A549 (cell line): ENCODE measurements around the gene CNOT1. TPM values are rescaled to one million over a fixed set of nuclear protein-coding genes. Genes with fewer than 3 reads are reported as not detected.

Source experiments
- ATAC-seq, 2 experiments: fragments of 200-7000 bp in 1 of 2; fragments of >200 bp in 1 of 2; cut with Nextera tagmentation in 1 of 2; cut with Tn5 transposase in 1 of 2; 3 replicates each; pipeline versions ENCODE4 v1.8.0 to v1.9.1; 2018 to 2020; ENCODE audit warnings: mild to moderate bottlenecking in 1 of 2, moderate library complexity in 1 of 2
- CTCF ChIA-PET: fragments of 300-600 bp; sonication (Branson Sonifier 250); formaldehyde crosslinking; extraction: SDS; loops from one replicate; lab custom pipeline; 2021; ENCODE audit warnings: antibody characterized with exemption, inconsistent platforms; lab: Yijun Ruan, JAX
- POLR2A ChIA-PET: fragments of 350-600 bp; formaldehyde crosslinking; extraction: SDS; loops from one replicate; lab custom pipeline; 2021; ENCODE audit warnings: antibody characterized with exemption, inconsistent platforms; lab: Yijun Ruan, JAX
- DNase-seq, 2 experiments: peaks; one replicate each; pipeline versions ENCODE4 v3.0.0 to v3.0.0-alpha.2; 2011 to 2016; ENCODE audit warnings: low read depth in 1 of 2, low spot score in 1 of 2
- FAIRE-seq: peaks from 2 replicates; lab custom pipeline; 2011; peaks lifted over from hg19 to GRCh38; lab: Jason Lieb, UNC
- H3K27ac ChIP-seq, 2 experiments: fragments of >200 bp; sonication (Bioruptor Twin); formaldehyde crosslinking; 3 replicates each; pipeline ENCODE4 v1.5.1; 2016 to 2017
- H3K4me1 ChIP-seq: fragments of >200 bp; sonication (Bioruptor Twin); formaldehyde crosslinking; 3 replicates; pipeline ENCODE4 v1.6.1; 2016
- H3K4me2 ChIP-seq: fragments of >200 bp; sonication (Bioruptor Twin); formaldehyde crosslinking; 3 replicates; pipeline ENCODE4 v1.6.1; 2016
- H3K4me3 ChIP-seq: fragments of >200 bp; sonication (Bioruptor Twin); formaldehyde crosslinking; 3 replicates; pipeline ENCODE4 v1.5.1; 2016
- H3K9me3 ChIP-seq: fragments of >200 bp; sonication (Bioruptor Twin); formaldehyde crosslinking; 3 replicates; pipeline ENCODE4 v1.6.1; 2016
- CBX8 ChIP-seq: fragments of 200-600 bp; sonication (generic); IDR thresholded peaks from 2 replicates; pipeline ENCODE4 v1.6.1; 2016
- CEBPB ChIP-seq, 2 experiments: fragments of >200 bp in 1 of 2; sonication (Bioruptor Twin) in 1 of 2; formaldehyde crosslinking in 1 of 2; IDR thresholded peaks; 2 replicates each; pipeline ENCODE4 v1.6.1; 2012 to 2016
- ESRRA ChIP-seq: fragments of 150-350 bp; IDR thresholded peaks from 2 replicates; pipeline ENCODE4 v1.6.1; 2014; ENCODE audit warnings: mild to moderate bottlenecking, low read length, borderline replicate concordance
- FOSL2 ChIP-seq, 2 experiments: fragments of 450-650 bp in 1 of 2; fragments of >200 bp in 1 of 2; sonication (Bioruptor Twin) in 1 of 2; formaldehyde crosslinking; IDR thresholded peaks; 2 replicates each; pipeline versions ENCODE4 v1.5.0 to v1.6.1; 2016 to 2020; ENCODE audit warnings: mild to moderate bottlenecking in 1 of 2, moderate library complexity in 1 of 2
- HDAC2 ChIP-seq: fragments of 200-600 bp; sonication (generic); IDR thresholded peaks from 2 replicates; pipeline ENCODE4 v1.6.1; 2016
- HOXB13 ChIP-seq: fragments of 250-450 bp; sonication (Bioruptor Pico); IDR thresholded peaks from 2 replicates; pipeline ENCODE4 v1.5.0; 2020; ENCODE audit warnings: low read depth, mild to moderate bottlenecking, moderate library complexity
- HOXB5 ChIP-seq: fragments of 250-450 bp; sonication (Bioruptor Pico); IDR thresholded peaks from 2 replicates; pipeline ENCODE4 v1.5.0; 2020; ENCODE audit warnings: mild to moderate bottlenecking, moderate library complexity
- MAFK ChIP-seq: fragments of 450-650 bp; IDR thresholded peaks from 2 replicates; pipeline ENCODE4 v1.6.1; 2014; ENCODE audit not compliant: partially characterized antibody
- NFE2L2 ChIP-seq: fragments of 150-350 bp; conservative IDR thresholded peaks from 2 replicates; pipeline ENCODE4 v1.6.1; 2014; ENCODE audit warnings: low read length
- PHF8 ChIP-seq: fragments of 200-600 bp; sonication (generic); IDR thresholded peaks from 2 replicates; pipeline ENCODE4 v1.6.1; 2016; ENCODE audit warnings: low read depth, mild to moderate bottlenecking, antibody characterized with exemption, moderate library complexity, borderline replicate concordance
- RFX5 ChIP-seq: fragments of 450-650 bp; IDR thresholded peaks from 2 replicates; pipeline ENCODE4 v1.7.1; 2014; ENCODE audit warnings: antibody characterized with exemption, mild to moderate bottlenecking, moderate library complexity
- SMC3 ChIP-seq: fragments of >200 bp; sonication (Bioruptor Twin); formaldehyde crosslinking; IDR thresholded peaks from 3 replicates; pipeline ENCODE4 v1.6.1; 2018; ENCODE audit warnings: inconsistent platforms
- SREBF2 ChIP-seq: fragments of 450-650 bp; IDR thresholded peaks from 2 replicates; pipeline ENCODE4 v1.6.1; 2014; ENCODE audit warnings: mild to moderate bottlenecking, moderate library complexity
- TFCP2L1 ChIP-seq: fragments of 250-450 bp; sonication (Bioruptor Pico); IDR thresholded peaks from 2 replicates; pipeline ENCODE4 v1.5.0; 2021; ENCODE audit warnings: mild to moderate bottlenecking
- ZC3H11A ChIP-seq: fragments of 450-650 bp; IDR thresholded peaks from 2 replicates; pipeline ENCODE4 v1.6.1; 2014; ENCODE audit warnings: antibody characterized with exemption, mild to moderate bottlenecking
- ZFP36 ChIP-seq: fragments of 450-650 bp; IDR thresholded peaks from 2 replicates; pipeline ENCODE4 v1.6.1; 2014; ENCODE audit warnings: borderline replicate concordance; ENCODE audit not compliant: partially characterized antibody
- WGBS: methylation state at CpG from one replicate; pipeline ENCODE4 v1.1.6; 2017; ENCODE audit errors: missing lambda C conversion rate; 5-methylcytosine and 5-hydroxymethylcytosine counted together
- polyA plus RNA-seq, 4 experiments: library from polyadenylated mRNA; depleted of rRNA in 3 of 4; stranded (reverse); fragments of >200 nt; fragmentation: RNase III in 1 of 4; extraction: RNeasy Plus Mini Kit Qiagen cat#74134 plus additional on column Dnase treatment in 1 of 4; gene quantifications; 2 replicates in 3 of 4; 3 replicates in 1 of 4; pipeline ENCODE4 v1.2.3, GENCODE V29; 2011 to 2017
- TF ChIP-seq, protein P1 (sequence below): fragments of 250-450 bp; sonication (Bioruptor Pico); IDR thresholded peaks from 2 replicates; pipeline ENCODE4 v1.5.0; 2021; ENCODE audit warnings: mild to moderate bottlenecking, moderate library complexity, borderline replicate concordance
- TF ChIP-seq, protein P2 (sequence below): IDR thresholded peaks from 2 replicates; pipeline ENCODE4 v1.6.1; 2012
- TF ChIP-seq, protein P3 (sequence below): fragments of >200 bp; sonication (Bioruptor Twin); formaldehyde crosslinking; IDR thresholded peaks from 3 replicates; pipeline ENCODE4 v1.6.1; 2016
- TF ChIP-seq, protein P4 (sequence below): IDR thresholded peaks from 2 replicates; pipeline ENCODE4 v1.6.1; 2012; ENCODE audit warnings: low read depth, borderline replicate concordance
- TF ChIP-seq, protein P5 (sequence below): fragments of 150-350 bp; IDR thresholded peaks from 2 replicates; pipeline ENCODE4 v1.6.1; 2014; ENCODE audit warnings: low read depth, mild to moderate bottlenecking, low read length

CNOT1 gene
- polyA plus RNA-seq, 2 of the 4 experiments (the other 2 are of a cell fraction): 119 to 226 TPM

DNA sequence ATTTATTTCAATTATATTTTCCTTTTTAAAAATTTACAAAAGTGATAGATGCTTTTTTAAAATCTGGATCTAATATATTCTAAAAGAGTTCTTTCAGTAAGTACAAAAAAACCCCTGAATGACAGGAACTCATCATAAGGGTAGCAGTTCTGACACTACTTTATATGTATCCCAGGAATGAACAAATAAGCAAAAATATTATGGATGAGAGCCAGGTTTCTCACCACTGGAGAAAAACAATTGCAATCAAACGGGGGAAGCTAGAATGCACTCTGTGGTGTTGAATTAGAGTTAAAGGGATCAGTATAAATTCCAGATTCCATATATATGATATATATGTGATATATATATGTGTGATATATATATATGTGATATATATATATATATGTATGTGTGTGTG is 152.8 kb downstream of the CNOT1 start (continued):
- TF ChIP-seq ZC3H11A (no peak), CBX8 (no peak), TFCP2L1 (CRISPR knock-in tag) (no peak), FOSL2 (IDR thresholded peaks at IDR 0.05) (no peak), FOSL2 (CRISPR knock-in tag; IDR thresholded peaks at IDR 0.05) (no peak)
- TF ChIP-seq, protein P1, sequence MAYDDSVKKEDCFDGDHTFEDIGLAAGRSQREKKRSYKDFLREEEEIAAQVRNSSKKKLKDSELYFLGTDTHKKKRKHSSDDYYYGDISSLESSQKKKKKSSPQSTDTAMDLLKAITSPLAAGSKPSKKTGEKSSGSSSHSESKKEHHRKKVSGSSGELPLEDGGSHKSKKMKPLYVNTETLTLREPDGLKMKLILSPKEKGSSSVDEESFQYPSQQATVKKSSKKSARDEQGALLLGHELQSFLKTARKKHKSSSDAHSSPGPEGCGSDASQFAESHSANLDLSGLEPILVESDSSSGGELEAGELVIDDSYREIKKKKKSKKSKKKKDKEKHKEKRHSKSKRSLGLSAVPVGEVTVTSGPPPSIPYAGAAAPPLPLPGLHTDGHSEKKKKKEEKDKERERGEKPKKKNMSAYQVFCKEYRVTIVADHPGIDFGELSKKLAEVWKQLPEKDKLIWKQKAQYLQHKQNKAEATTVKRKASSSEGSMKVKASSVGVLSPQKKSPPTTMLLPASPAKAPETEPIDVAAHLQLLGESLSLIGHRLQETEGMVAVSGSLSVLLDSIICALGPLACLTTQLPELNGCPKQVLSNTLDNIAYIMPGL (CRISPR knock-in tag): no peak

DNA sequence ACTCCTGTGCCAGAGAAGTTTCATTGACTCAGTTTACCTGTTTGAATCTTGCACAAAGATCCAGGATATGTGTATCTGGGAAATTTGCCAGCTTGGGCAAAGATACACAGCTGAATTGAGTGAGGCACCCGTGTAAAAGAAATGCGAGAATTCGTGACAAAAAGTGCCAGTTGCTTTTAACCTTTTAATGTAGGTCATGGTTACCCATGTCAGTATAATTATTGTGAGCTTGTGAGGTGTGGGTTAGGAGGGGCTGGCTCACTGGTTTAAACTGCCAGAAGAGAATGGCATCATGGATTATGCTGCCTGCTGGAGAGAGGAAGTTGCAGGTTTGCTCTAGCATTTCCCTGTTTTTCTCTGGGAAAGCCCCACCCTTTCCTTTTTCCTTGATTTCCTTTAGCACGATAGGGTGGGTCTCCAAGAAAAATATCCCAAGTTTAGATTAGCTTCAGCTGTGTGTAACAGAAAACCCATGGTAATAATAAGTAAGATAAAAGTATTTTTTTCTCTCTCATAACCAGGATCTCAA is 154.5 kb downstream of the CNOT1 start:
- WGBS: 70% methylated on average over 4 of the region's 4 CpGs
- ATAC-seq (no peak), DNase-seq (no peak), FAIRE-seq (no peak)
- Histone ChIP-seq H3K4me2 (no peak overlapping the region), H3K4me3 (no peak overlapping the region), H3K27ac (no peak overlapping the region), H3K4me1 (no peaks in the 10 kb centered on the region), H3K9me3 (no peaks in the 10 kb centered on the region)
- CTCF ChIA-PET: interaction anchor here (0.8 to 3.1 kb wide), 4 partner anchors 11 to 139 kb away, joined by 3 to 16 read pairs (median 4); no protein-coding TSS in a partner anchor
- TF ChIP-seq, protein P2, sequence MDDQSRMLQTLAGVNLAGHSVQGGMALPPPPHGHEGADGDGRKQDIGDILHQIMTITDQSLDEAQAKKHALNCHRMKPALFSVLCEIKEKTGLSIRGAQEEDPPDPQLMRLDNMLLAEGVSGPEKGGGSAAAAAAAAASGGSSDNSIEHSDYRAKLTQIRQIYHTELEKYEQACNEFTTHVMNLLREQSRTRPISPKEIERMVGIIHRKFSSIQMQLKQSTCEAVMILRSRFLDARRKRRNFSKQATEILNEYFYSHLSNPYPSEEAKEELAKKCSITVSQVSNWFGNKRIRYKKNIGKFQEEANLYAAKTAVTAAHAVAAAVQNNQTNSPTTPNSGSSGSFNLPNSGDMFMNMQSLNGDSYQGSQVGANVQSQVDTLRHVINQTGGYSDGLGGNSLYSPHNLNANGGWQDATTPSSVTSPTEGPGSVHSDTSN: no peak
- TF ChIP-seq SMC3: no peak
- TF ChIP-seq TFCP2L1 (CRISPR knock-in tag): no peak
- no peak for TF ChIP-seq HDAC2
- TF ChIP-seq SREBF2: no peak
- TF ChIP-seq, protein P3, sequence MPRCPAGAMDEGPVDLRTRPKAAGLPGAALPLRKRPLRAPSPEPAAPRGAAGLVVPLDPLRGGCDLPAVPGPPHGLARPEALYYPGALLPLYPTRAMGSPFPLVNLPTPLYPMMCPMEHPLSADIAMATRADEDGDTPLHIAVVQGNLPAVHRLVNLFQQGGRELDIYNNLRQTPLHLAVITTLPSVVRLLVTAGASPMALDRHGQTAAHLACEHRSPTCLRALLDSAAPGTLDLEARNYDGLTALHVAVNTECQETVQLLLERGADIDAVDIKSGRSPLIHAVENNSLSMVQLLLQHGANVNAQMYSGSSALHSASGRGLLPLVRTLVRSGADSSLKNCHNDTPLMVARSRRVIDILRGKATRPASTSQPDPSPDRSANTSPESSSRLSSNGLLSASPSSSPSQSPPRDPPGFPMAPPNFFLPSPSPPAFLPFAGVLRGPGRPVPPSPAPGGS: no peak
- TF ChIP-seq, protein P1 (CRISPR knock-in tag): no peak
- TF ChIP-seq, all 56 proteins: peak for 0
- POLR2A ChIA-PET: no interaction called here

DNA sequence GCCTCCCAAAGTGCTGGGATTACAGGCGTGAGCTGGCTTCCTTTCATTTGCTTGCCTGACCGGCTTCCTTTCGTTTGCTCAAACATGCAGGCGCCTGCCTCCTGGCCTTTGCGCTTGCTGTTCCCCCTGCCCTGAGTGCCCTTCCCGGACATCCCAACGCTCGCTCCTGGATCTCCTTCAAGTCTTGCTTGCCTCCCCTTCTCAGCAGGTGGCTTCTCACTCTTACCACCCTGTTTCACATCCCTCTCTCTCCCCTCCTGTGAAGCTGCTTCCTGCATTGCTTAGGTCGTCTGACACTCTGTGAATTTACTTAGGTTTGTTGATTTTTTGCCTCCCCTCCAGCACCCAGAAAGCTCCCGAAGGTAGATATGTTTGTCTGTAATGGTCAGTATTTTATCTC is 155.3 kb downstream of the CNOT1 start:
- TF ChIP-seq MAFK: no peak
- TF ChIP-seq HOXB5 (CRISPR knock-in tag): no peak
- TF ChIP-seq ESRRA: no peak
- TF ChIP-seq NFE2L2: no peak
- TF ChIP-seq, protein P4, sequence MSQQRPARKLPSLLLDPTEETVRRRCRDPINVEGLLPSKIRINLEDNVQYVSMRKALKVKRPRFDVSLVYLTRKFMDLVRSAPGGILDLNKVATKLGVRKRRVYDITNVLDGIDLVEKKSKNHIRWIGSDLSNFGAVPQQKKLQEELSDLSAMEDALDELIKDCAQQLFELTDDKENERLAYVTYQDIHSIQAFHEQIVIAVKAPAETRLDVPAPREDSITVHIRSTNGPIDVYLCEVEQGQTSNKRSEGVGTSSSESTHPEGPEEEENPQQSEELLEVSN: no peak
- TF ChIP-seq, protein P5, sequence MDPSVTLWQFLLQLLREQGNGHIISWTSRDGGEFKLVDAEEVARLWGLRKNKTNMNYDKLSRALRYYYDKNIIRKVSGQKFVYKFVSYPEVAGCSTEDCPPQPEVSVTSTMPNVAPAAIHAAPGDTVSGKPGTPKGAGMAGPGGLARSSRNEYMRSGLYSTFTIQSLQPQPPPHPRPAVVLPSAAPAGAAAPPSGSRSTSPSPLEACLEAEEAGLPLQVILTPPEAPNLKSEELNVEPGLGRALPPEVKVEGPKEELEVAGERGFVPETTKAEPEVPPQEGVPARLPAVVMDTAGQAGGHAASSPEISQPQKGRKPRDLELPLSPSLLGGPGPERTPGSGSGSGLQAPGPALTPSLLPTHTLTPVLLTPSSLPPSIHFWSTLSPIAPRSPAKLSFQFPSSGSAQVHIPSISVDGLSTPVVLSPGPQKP: no peak
- no peak for TF ChIP-seq PHF8
- TF ChIP-seq HOXB13 (CRISPR knock-in tag): no peak
- no peak for TF ChIP-seq RFX5
- no peak for TF ChIP-seq ZFP36
- no peak for TF ChIP-seq CEBPB (IDR thresholded peaks at IDR 0.05)
- Histone ChIP-seq H3K27ac (no peak overlapping the region), H3K4me3 (no peak overlapping the region), H3K4me2 (no peak overlapping the region), H3K4me1 (no peaks in the 10 kb centered on the region), H3K9me3 (no peaks in the 10 kb centered on the region)
- FAIRE-seq: no peak
- POLR2A ChIA-PET: no interaction called here
- 75% methylated on average over 10 of the region's 10 CpGs for WGBS
- CTCF ChIA-PET: interaction anchor here (1.2 to 3.1 kb wide), 5 partner anchors 10 to 138 kb away, joined by 3 to 16 read pairs (median 6); no protein-coding TSS in a partner anchor
- DNase-seq: no peak
- ATAC-seq: no peak
